HUDEP-2 (cell line): Measurements from ENCODE around the gene USP27X.
A peak's percentile ranks its signal among the peaks of the same experiment; 100 is the strongest.

Source experiments
- DNase-seq, 76 experiments: peaks; one replicate each; lab custom pipeline; 2025; ENCODE audit not compliant: unreplicated experiment in 76 of 76; lab: John Stamatoyannopoulos, UW

The USP27X gene

DNA sequence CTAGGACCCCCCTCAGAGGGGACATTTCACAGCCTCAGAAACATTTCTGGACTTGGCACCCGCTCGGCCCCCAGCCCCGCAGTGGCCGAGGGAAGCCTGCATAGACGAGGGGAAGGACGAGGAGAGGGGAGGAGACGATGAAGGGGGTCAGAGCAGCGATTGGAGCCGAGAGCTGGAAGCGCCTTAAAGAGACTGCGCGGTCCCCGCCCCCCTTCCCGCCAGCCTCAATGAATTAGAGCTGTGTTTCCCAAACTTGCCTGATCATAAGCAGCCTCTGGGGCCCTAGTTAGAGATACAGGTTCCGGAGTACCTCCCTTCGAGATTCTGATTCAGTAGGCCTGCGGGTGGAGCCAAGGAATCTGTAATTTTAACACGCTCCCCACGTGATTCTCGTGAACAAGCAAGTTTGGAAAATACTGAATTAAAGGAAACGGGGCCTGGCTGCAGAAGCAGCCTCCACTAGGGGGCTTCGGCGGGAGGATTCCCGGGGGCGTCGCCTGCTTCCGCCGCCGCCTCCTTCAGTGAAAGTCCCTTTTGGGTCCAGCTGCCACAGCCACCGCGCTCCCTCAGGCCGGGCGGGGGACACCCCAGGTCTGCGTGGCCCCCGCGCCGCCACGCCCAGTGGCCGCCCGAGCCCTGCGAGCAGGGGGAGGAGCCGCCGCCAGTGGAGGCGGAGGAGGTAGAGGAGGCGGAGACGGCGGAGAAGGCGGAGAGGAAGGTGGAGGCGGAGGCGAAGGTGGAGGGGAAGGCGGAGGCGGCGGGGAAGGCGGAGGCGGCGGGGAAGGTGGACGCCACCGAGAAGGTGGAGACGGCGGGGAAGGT lies at the start of gene USP27X:
Gene USP27X (plus strand): TSS at position 651 of the 822 bp plus-strand sequence. CDS start 824 bp downstream, outside the sequence.
- peak in 72 of 76 experiments; percentile 1 to 74 (median 46) for DNase-seq

DNA sequence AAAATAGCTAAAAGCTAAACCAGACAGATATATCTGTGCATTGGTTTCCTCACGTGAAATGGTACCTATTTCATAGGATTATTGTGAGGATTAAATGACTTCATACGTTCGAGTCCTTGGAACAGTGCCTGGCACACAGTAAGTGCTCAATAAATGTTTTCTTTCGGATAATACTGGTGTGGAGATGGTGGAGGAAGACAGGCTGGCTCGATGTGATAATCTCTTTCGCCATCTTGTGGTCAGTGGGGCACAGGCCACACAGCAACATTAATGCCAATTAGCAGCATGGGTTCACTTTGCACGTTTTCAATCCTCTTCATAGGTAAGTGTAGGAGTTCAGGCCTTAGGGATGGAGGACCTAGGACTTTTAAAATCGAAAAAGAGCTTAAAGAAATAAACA lies 40.9 kb upstream of the USP27X start:
- peak in 10 of 76 experiments; percentile 0 to 10 (median 2) for DNase-seq

- DNase-seq: peak in 49 of 76 experiments; percentile 1 to 61 (median 14)
These were observed 38.6 kb upstream of the USP27X start for GRCh38 chrX:49840679-49841078.

GRCh38 chrX:49842621-49843020 lies 36.7 kb upstream of the USP27X start:
- no peak for DNase-seq

- DNase-seq: no peak
These were observed 34.7 kb upstream of the USP27X start for GRCh38 chrX:49844611-49845010.

GRCh38 chrX:49845701-49846403 lies 33.4 kb upstream of the USP27X start:
- no peak for DNase-seq

DNA sequence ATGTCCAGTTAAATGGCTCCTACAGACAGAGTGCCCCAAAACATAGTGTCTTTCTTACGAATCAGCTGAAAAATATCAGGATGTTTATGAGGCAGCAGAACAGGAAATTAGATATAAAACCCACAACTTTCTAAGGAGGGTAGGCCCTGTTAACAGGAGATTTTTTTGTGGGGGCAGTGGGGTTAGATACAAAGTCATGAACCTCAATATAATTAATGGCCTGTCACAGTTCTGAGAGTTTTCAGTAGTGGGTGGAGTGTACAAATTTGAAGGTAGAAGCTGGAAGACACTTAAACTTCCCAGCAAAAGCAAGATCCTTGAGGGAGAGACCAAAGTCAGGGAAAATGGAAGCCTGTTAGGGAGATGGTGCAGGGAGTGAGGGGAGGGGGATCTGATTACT lies 32.8 kb upstream of the USP27X start:
- no peak for DNase-seq

DNA sequence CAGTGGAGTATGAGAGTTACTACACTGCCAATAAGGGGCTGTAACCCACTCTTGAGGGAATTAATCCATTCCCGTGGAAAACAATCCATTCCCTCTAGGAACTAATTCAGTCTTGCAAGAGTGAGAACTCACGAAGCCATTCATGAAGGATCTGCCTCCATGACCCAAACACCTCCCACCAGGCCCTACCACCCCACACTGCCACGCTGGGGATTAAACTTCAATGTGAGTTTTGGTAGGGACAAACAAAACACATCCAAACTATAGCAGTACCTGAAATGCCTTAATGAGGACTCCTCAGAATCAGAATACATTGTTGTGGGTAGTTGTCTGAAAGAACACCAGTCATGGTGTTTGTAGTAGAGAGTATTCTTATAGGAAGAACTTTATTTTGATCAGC lies 31.0 kb upstream of the USP27X start:
- no peak for DNase-seq

DNA sequence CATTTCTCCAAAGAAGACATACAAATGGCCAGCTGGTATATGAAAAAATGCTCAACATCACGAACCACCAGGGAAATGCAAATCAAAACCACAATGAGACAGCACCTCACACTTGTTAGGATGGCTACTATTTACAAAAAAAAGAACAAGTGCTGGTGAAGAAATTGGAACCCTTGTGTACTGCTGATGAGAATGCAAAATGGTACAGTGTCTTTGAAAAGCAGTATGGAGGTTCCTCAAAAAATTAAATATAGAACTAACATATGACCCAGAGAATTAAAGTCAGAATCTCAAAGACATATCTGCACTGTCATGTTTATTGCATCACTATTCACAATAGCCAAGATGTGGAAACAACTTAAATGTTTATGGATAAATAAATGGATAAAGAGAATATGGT lies 29.3 kb upstream of the USP27X start:
- no peak for DNase-seq

DNA sequence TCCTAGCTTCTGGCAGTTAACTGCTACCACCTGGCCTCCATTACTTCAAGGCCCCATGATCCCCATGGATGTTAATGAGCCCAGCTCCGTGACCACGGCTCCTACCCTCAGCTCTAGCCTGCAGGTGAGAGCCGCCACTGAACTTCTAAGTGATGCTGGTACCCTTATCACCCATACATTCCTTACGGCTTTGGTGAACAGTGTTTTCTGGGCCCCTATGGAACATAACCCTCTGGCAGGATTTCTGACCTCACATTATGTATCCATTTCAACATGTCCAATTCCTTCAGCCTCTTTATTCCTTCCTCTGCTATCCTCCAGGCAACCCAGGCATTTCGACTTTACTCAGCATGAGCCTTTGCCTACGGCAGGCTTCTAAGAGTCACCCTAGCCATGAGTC lies 25.6 kb upstream of the USP27X start:
- no peak for DNase-seq

- no peak for DNase-seq
These were observed 22.5 kb upstream of the USP27X start for GRCh38 chrX:49856819-49857218.

GRCh38 chrX:49858341-49858740 lies 20.9 kb upstream of the USP27X start:
- no peak for DNase-seq

GRCh38 chrX:49859491-49859890 lies 19.8 kb upstream of the USP27X start:
- no peak for DNase-seq

DNA sequence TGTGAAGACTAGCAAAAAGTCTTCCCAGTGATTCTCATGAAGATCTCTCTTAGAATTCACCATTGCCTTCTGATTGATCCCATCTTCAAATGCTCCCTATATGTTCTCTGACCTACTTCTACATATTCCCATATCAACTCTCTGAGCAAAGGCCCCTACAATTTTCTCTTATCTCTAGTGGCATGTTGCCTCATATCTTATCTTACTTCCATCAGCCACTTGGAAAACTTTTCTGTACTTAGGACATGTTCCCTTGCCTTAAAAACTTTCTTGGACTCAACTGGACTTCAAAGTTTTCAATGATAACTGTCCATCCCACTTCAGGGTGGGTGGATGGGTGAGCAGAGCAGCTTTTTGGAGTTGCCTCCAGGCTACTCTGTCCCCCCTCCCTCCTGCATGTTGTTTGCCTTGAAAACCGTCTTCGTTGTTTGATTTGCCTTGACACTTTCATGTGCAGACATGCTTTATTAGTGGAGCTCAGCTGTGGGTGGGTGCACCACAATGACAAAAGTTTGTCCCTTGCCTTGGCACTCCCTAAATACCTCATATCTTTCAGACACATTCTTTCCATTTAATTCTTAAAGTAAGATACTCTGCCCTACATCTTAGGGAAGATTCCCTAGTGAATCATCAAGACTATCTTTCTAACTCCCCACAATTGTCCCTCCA lies 18.3 kb upstream of the USP27X start:
- DNase-seq: no peak

DNA sequence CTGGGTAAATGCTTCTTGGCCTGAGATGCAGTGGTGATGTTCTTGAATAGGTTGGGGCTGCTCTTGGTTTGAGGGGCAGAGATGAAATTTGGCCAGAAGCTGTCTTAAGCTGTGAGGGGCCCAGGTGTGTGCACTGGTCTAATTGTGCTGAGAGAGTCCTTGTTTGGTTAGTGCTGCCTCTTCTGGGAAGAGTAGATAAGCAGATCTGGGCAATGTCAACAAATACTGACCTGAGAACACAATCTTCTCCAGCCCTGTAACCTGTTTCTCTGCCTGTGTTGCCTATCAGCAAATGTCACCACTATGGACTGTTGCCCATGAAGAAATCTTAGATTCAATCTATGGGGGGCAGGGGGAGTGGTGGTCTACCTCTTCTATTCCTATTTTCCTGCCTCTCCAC lies 17.2 kb upstream of the USP27X start:
- no peak for DNase-seq

GRCh38 chrX:49868739-49869138 lies 10.5 kb upstream of the USP27X start:
- no peak for DNase-seq

DNA sequence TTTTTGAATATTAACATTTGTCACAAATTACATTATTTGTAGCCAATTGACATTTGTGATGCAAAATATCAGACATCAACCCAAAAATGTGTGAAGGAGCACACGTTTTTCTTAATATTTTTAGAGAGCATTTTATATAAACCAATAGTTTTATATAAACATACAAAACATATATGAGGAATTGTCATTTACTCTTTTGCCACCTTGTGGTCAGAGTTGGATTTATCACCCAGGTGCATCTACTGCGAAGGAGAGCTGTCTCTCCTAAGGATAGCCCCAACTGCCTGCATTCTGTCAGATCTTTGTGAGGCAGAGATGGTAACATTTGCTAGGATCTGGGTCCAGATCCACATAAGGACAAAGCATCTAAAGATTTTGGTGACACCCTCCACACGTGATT lies 2.5 kb upstream of the USP27X start:
- peak in 6 of 76 experiments; percentile 0 to 2 (median 0) for DNase-seq

DNA sequence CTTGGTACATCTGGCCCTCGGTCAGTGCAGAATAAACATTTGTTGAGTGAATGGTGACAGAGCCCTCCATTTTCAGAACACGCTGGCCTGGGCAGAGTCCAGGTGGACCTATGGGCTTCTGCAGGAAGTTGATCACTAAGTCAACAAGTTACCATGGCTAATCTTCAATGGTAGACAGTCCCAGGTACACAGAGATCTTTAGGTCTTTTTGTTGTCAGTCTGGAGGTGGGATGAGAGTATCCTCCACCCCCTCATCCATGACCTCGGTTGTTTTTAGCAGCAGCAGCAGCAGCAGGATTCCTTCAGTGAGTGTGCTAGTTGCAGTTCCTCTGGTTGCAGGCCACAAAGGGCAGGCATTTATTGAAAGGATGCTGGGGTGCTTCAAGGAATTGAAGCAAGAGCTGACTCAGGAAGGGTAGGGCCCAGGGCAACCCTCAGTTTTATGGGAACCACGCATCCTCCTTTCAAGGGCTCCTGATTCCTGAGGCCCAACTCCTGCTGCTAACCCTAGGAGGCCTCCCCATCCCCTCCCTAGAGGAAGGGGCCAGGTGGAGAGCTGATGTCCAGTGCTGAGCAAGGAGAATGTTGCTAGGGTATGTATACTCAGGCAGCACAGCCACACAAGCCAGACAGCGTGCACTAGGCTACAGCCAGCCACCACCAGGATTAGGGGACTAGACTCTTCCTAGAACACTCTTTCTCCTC lies 1.7 kb upstream of the USP27X start:
- no peak for DNase-seq

DNA sequence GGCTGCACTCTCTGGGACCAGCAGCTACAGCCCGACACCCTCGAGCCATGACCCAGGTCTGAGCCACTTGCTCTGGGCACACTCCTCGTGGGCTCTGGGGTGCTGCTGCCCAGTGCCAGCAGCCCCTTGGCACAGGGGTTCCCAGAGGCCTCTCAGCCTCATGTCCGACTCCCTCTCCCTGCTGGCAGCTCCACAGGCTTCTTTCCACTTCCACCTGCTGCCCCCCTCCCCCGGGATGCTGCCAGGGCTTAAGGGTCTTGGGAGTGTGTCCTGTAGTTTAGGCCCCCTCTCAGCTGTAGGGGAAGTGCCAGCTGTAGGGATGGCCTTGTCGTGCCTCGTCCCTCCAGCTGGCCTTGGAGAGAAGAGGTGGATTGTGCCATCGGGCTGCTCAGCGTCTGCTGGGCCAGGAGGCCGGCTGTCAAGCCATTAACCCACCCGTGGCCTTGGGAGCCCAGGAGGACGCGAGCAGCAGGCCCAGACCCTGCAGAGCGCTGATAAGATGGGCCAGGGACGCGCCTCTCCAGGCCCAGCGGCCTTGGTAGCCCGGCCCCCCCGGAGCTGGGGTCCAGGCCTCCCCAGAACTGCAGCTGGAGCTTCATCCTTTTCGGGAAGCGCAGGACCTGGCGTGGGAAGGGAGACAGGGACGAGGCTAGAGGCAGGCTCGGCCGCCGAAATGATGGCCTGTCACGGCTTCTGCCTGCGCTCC lies 1.0 kb upstream of the USP27X start:
- no peak for DNase-seq

- DNase-seq: no peak
These were observed 483 bp downstream of the USP27X start for GRCh38 chrX:49879656-49880277.
